GM12878 (cell line): Measurements from ENCODE around the gene ABCG1.

ENCODE experiments used
- HDAC6 ChIP-seq: fragments of 200-600 bp; sonication (generic); IDR thresholded peaks from one replicate; pipeline ENCODE4 v1.8.0; 2017; ENCODE audit warnings: antibody characterized with exemption; ENCODE audit not compliant: unreplicated experiment
- SMC3 ChIP-seq: IDR thresholded peaks from 2 replicates; pipeline ENCODE4 v1.6.1; 2011; ENCODE audit warnings: low read length, improper control_type of control experiment, borderline replicate concordance
- SRF ChIP-seq, 2 experiments: IDR thresholded peaks; 2 replicates each; pipeline ENCODE4 v1.6.1; 2011; ENCODE audit warnings: low read depth in 2 of 2, low read length in 2 of 2, mild to moderate bottlenecking in 1 of 2, moderate library complexity in 1 of 2

GRCh38 chr21:42248241-42248640 is 29.3 kb downstream of the ABCG1 start:
- TF ChIP-seq HDAC6 (no peak), SRF (IDR thresholded peaks at IDR 0.05; ENCODE audit: low read depth in 2 of 2, low read length in 2 of 2) (no peak), SMC3 (no peak)
